Activated CD8-positive, alpha-beta memory T cell treated with anti-CD3 and anti-CD28 coated beads, Interleukin-2, amount 50 U/mL, for 48 hours (primary cell): ENCODE results near the gene CYREN.

ENCODE experiments used
- DNase-seq: peaks from one replicate; pipeline ENCODE4 v3.0.0-alpha.2; 2020

Gene CYREN

DNA sequence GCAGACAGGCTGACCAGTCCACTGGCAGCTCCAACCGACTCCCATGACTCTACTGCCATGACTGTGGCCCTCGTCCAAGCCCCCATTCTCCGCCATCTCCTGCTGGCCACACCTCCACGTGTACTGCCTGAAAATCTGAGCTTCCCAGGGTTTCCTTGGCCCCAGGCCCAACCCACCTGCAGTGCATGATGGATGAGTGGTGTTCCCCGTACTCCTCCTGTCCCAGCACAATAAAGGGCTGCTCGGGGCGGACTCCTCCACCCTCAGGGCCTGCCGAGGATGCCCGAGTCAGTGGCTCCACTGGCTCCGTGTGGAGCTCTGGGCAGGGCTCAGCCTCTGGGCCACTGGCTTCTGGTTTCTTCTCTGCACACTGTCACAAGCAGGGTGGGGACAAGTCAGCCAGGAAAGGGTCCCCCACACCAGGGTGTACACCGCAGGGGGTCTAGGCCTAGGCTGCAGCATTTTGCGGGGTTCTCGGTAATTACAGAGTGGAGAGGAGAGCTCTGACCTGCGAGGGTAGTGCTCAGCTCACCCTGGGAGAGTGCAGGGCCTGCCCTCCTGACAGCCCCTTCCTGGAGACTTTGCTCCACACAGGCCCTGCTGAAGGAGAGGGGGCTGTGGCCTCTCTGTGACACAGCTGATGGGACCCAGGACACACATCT, 25.6 kb upstream of the CYREN start:
- no peak for DNase-seq

DNA sequence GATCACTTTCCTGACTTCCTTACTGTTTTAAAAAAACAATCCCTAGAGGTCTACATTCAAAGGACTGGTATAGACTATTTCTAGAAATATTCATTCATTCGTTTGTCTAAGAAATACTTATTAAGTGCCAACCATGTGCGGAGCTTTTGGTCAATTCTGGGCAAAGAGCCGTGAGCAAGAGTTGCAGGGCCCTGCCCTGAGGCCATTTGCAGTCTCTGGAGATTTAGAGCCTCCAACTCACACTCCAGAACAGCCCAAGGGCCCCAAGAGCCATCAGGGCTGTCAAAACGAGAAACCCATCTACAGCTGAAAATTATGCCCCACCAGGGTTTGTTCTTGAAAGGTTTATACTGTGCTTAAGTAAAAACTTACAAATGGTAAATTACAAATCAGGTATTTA, 24.6 kb upstream of the CYREN start:
- DNase-seq, result no peak

DNA sequence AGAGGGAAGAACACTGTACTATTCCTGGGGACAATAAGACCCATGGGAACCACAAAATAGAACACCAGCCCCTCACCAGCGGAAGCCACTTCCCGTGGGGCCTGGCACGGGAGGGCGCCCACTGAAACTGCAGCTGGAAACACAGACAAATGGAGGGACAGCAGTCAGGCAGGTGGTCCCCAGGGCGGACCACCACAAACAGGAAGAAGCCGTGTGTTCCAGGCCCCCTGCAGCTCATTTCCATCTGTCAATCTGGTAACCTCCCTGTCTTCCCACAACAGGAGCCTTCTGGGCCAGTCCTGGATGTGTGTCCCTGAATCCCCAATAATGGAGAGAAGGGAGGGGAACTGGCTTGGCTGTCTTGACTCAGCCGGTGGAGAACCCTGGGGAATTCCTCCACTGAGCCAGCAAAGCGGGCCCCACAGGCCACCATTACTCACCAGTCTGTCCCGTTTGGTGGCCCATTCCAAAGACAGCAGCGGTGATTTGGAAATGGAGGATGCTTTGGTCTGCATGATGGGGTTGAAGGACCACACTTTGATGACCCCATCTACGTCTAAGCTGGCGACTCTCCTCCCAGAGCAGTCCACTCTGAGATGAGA, 24.1 kb upstream of the CYREN start:
- no peak for DNase-seq

DNA sequence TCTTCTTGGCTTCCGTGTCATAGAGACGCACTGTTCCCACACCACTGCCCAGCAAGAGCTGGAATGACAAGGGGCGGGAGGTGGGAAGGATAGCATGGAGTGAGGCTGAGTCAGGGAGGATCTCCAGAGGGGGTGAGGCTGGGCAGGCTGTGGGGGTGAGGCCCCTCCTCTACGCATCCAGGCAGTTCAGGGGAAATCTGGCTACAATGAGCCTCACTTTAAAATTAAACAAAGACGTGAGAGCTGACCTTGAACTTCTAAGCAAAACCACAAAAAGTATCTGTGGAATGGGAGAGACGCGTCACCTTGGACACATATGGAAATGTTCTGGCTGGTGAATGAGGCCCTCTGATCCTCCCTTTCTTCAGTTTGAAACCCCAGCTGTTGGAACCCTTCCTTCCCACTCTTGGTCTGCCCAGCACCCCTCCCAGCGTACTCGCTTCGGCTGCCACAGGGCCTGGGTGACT, 23.1 kb upstream of the CYREN start:
- DNase-seq, result no peak

DNA sequence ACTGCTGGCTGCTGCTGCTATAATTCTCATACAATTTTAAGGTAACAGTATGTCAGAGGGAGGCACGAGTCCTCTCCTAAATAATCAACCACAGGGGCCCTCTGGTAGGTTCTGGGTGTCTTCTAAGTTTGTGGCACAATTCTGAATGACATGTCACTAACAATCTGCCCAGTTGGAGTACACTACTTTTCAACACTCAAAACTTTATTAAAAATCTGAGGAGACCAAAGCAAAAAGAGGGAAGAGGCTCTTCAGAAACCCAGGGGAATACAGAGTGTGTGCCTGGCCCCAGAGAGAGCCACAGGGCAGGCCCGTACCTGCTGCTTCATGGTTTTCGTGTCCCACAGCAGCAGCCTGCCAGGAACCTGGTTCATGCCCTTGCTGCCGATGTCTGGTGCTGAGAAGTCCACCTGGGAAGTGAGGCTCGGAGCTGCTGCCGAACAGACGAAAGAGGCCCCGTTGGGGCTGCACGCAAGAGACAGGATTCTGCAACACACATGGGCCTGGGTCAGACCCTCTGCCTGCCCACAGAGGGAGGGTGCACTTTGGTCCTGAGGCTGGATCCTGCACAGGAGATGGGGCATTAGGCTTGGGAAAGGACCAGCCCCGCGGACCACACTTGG, 22.5 kb upstream of the CYREN start:
- DNase-seq, result no peak

DNA sequence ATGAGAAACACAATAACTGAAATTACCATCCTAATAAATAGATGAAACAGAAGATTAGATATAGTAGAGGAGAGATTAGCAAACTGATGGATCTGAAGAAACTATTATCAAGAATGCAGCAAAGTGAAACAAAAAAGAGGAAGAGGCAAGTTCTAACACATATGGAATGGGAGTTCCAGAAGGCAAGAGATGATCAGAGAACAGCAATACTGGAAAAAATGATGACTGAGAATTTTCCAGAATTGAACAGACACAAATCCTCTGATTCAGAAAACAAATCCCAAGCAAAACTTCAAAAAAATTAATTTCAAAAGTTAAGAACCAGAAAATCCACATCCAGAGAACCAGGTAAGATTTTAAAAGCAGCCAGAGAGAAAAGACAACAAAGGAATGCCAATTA, 20.2 kb upstream of the CYREN start:
- DNase-seq, result no peak

DNA sequence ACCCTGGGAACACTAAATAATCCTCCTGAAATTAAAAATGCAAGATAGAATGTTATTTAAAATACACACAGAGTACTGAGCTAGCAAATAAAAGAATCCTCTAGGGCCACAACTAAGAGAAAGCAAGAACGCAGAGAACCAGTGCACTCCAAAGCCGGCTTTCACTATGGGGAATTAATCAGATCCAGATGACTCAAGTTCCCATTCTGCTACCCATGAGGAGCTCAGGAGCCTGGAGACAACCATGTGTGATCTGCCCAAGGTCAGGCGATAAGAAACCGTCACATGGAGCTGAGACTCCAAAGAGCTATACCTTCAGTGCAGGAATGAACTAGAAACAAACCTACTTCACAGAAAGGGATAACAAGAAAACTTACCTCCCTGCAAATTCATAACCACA, 19.5 kb upstream of the CYREN start:
- no peak for DNase-seq

DNA sequence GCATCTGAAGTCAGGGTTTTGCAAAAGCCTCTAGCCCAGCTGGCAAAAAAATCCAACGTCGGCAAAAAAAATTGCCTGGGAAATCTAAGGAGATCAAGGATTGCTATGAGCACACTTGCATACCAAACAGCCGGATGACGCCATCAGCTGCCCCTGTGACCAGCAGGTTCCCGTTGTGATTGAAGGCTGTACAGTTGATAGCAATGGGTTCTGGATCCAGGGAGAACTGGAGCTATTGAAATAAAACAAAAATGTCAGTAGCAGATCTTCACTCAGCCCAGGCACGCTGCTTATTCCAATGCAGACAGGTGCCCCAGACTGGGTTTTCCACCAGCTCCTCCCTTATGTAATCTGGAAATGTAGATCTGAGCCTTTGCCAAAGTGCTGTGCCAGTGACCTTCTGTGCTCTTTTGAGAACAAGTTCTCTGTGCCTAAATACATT, 18.7 kb upstream of the CYREN start:
- DNase-seq, result no peak

DNA sequence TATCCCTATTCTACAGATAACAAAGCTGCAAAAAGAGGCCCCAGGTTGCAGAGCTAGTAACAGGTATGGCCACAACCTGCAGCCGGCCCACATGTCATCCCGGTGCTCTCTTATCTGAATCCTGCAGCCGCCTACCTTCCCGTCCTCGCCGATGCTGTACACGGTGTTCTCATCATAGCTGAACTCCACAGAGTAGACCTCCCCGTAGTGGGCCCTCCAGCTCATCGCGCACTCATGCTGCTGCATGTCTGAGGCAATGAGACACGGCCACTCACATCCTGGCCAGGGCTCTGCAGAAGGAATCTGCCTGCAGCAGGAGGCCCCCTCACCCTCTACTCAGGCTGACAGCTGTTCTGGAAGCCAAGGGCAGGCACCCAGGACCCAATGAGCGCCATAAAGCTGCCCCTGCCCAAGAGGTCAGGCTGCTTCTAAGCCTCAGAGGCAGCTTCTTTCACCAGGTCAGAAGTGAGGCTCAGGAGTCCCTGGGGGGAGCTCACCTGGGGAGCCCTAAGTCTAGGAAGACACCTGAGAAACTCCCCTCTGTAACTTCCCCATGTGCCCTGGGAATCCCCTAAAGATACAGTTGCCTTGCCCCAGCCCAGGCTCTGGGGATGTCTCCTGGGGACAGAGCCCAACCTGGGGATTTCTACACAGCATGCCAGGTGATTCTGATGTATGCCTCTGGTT, 17.9 kb upstream of the CYREN start:
- DNase-seq, result no peak

DNA sequence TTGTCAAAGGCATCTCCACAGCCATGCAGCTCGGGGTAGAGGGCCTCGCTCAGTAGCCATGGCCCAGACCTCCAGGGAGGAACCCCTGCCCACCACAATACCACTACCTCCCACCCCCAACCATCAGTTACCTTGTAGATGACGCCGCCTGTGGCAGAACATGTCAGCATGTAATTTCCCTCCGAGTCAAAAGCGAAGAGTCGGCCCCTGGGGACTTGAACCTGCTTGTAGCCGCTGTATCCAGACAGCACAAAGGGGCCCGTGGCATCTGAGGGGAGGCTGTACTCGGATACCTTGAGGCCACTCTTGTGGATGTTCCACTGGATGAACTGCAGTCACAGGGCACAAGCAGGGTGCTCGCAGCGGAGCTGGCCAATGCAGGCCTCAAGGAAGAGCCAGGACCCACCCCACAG, 16.3 kb upstream of the CYREN start:
- no peak for DNase-seq

DNA sequence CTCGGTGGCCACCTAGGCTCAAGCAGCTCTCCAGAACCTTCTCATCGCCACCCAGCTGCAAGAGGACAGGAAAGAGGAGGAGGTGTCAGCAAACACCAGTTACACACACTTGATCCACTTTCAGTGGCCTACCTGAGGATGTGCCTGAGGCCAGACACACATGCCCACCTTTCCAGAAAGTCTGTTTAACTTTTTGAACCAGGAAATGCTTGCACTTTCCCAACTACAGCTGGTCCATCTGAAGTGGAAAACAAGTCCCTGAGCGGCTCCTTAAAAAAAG, 15.7 kb upstream of the CYREN start:
- no peak for DNase-seq

DNA sequence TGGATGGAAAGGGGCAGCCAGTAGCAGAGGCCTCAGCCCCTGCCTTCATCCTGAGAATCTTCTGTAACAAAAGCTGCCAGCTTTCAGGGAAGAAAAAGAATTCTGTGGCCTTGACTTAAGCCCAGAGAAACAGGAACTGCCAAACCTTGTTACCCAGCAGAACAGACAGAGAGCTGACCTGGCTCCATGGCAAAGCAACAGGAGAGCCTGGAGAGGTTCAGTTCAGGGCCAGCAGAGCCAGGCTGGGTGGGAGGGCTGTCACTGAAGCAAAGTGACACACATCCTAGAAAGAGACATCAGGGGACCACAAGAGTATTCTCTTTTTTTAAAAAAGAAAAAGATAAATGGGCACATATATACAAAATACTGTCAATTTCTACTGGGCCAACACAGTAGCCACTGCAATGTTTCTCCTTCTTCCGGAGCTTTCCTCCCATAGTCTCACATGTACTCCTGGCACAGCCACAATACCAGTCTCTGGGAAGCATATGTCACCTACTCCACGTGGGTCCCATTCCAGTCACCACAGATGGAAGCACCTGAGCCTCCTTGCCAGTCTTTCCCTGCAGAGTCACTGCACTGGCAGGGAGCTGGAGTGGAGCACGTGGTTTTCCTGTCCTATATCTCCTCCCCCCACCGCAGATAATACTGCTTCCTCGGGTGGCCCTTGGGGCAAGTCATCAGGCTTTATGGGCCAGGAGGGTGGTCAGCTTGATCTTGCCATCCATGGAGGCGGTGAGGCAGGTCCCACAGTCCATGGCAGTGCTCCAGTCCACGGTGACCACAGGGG, 15.2 kb upstream of the CYREN start:
- no peak for DNase-seq

DNA sequence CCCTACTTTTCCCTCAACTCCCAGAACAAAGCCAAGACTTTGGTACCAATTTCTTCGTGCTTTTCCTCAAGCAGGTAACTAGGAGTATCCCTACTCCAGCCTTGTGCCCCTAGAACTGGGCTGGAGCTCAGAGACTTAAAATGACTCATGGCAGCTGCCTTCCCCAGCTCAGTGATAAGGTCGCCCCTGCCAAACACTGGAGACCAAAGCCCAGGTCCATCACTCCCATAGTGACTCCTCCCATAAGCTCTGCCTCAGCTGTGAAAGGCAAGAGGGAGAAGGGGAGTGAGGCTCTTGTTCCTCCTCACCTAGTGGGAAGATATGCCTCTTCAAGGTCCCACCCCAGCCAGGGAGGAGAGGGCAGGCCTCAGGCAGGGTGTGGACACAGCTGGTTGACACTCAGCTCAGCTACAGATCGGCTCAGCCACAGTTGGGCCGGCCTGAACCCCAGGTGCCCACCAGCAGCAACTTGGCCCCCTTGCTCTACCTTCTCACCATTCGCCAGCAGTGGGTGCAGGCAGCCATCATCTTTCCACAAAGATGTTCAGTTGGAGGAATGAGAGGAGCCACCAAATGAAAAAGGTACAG, 13.8 kb upstream of the CYREN start:
- DNase-seq, result no peak

DNA sequence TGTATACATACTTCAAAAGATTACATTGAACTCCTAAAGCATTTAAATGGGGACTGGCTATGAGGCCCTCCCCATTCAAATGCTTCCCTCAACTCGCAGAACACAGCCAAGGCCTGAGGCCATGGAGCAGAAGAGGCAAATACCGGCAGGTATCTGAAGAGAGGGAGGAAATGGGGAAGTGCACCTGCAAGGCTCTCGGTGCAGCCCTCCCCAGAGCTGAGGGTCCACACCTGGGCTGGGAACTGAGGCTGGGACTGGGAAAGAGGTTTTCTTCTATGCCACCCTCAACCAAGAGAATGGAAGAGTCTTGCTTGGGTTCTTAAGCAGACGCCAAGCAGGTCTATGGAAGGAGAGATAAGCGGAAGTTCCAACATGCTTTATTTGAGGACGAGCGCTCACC, 13.0 kb upstream of the CYREN start:
- no peak for DNase-seq

DNA sequence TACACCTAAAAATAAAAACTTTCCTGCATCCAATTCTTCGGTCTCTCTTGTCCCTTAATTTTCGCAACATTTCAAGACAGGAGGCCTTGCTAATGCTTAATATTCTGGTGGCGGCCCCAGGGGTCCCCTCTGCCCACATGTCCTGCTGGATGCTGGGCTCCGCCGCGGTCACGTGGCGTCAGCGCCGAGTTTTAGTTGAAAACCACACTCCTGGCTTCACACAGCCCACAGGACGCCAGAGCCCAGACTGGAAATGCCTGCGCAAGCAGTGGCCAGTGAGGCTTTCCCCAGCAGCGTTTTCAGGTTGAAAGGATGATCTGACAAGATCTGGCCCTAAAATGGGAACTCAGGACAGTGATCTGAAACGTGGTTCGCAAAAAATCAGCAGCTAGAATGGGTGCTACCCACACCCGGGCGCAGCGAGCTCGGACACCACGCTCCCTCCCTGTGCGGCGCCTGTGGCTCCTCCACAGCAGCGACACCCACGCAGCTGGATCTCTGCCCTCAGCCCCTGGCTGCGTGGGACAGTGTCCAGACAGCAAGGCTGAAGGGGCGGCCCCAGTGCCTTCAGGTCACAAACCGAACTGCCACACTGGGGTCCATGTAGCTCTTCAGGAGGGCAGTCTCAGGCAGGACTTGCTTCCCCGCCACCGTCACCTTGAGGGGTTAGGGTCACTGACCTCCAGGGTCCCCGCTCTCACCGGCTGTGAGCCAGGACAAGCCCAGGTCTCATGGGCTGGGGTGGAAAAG, 11.6 kb upstream of the CYREN start:
- no peak for DNase-seq

DNA sequence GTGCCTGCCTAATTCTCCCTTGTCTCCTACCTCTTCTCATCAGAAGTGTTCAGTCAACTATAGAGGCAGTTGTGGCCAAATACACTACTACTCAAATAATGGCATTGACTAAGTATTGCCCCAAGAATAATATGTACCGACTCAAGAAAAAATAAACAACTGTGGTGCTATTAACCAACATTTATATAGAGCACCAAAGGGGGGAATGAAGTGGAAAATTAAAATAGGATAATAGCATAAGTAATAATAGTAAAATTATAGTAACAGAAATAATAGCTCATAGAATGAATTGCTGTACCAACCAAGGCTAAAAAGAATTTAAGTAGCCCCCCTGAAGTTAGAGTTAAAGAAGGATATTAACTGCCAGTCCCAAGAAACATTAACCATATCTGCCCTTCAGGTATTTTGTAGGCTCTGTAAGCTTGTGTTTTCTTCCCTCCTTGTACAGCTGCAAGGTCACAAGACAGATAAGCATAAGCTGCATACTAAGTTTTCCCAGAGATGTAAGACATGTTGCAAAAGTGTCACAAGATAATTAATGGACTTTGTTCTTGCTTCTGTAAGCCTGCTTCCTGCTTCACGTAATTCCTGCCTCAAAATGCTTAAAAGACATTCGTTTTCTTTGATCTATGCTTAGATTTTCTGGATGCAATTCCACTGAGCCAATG, 10.9 kb upstream of the CYREN start:
- DNase-seq, result no peak

DNA sequence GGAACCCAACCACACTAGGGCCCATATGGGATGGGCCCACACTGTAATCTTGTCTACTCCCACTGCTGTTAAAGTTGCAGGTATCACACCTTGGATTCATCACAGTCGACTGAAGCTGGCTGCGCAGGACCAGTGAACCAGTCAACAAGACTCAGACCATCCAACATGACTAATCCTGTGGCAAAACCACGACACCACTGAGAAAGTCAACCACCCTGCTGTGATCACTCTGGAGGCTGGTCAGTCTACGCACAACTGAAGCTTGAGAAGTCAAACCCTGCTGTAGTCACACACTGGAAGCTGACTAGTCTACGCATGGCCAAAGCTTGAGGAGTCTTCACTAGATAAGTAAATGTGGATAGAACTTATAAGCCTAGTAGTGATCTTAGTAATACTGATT, 9.6 kb upstream of the CYREN start:
- DNase-seq, result no peak

DNA sequence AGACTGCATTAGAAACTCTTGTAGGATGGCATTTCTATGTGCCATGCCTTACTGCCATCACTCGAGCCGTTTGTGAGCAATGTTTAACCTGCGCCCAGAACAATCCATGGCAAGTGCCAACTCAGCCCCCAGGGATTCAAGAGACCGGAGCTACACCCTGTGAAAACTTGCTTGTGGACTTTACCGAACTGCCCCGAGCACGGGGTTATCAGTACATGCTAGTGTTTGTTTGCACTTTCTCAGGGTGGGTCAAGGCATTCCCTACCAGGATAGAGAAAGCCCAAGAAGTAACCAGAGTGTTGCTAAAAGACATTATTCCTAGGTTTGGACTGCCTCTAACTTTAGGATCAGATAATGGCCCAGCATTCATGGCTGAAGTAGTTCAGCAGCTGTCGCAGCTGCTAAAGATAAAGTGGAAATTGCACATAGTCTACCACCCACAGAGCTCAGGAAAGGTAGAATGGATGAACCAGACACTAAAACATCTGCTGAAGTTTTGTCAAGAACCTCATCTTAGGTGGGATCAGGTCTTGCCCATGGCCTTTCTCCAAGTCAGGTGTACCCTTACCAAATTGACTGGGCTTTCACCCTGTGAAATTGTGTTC, 8.9 kb upstream of the CYREN start:
- no peak for DNase-seq

DNA sequence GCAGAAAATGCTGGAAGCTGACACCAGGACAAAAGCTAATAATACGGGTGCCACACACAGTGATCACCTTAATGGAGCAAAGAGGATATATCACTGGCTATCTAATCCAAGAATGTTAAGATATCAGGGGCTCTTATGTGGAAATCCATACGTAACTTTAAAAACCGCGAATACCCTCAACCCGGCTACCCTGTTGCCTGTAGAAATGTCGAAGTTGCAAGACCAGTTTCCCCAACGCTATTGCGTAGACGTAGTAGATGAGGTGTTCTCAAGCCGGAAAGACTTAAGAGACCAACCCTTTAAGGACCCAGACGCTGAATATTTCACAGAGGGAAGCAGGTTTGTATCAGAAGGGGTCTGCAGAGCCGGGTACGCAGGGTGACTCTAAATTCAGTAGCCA, 7.9 kb upstream of the CYREN start:
- DNase-seq, result no peak

DNA sequence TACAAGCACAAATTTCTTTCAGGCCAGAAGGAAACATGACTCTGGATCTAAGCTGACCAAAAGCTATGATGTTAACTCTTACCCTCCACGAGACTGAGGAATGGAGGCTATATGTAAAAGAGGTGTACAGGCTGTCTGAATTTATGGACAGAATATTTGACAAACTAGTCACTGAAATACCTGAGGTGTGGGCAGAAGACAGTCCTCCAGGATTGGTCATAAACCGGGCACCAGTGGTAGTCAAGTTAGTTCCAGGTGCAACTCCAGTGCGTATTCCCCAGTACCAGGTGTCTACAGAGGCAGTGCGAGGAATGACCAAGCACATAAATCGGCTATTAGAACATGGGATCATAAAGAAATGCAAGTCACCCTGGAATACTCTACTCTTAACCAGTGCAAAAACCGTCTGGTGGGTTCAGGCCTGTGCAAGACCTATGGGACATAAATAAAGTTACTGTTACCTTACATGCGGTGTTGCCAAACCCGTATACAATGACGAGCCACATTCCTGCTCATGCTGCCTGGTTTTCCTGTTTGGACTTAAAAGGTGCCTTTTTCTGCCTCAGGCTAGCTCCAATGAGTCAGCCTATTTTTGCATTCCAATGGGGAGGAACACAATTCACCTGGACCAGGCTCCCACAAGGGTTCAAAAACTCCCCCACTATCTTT, 6.7 kb upstream of the CYREN start:
- DNase-seq, result no peak

DNA sequence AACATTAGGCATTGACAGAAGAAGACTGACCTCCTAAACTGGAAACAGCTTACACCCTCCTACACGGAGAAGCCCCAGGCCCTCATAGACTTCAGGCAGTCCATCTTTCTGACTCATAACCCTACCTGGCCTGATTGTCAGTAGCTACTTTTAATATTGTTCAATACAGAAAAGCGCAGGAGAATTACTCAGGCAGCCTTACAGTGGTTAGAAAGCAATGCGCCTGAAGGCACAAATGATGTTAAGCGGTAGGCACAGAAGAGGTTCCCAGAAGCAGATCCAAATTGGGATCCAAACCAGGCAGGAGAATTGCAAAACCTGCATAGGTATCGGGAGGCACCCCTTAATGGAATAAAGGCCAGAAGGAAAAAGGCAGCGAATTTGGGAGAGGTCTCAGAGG, 5.4 kb upstream of the CYREN start:
- DNase-seq, result no peak
